ENCODE results near the gene ABCA5. TPM values are rescaled to one million over a fixed set of nuclear protein-coding genes. Genes with fewer than 3 reads are reported as not detected.

The ABCA5 gene
- polyA plus RNA-seq, 1 donor from 2014 or later: 91.7 TPM

DNA sequence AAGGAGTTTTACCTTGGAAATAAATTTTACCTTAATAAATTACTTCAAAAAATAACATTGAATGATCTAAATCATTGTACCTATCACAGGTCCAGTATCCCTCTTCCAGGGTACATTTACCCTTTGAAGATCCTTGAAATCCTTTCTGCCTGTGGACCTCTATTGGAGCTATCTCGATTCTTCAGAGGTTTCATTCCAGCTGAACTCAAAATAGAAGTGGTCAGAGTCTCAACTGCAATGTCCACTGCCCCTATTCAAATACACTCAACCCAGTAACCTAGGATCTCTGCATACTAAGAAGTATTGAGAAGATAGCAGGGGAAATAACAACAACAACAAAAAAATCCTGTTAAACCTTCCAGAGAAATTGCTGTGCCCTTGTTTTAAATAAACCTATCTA lies 9.3 kb downstream of the ABCA5 start:
- Histone ChIP-seq H3K9me2 (ENCODE audit: insufficient read depth, low read length) (no peaks in the 10 kb centered on the region), H3K4me2 (ENCODE audit: low read length) (no peak overlapping the region), H3F3A (ENCODE audit: insufficient read depth, low read length, poor library complexity, severe bottlenecking) (no peaks in the 10 kb centered on the region), H3K27ac (ENCODE audit: low read length) (no peak overlapping the region), H3K36me3 (ENCODE audit: insufficient read depth, low read length) (no peaks in the 10 kb centered on the region), H2AFZ (ENCODE audit: low read depth, low read length) (no peak overlapping the region), H3K9me3 (ENCODE audit: low read length) (no peaks in the 10 kb centered on the region), H3K79me2 (replicated peaks; ENCODE audit: insufficient read depth, low read length) (no peaks in the 10 kb centered on the region), H3K9ac (ENCODE audit: low read length) (no peak overlapping the region), H3K4me3 (ENCODE audit: low read length) (no peak overlapping the region), H3K27me3 (ENCODE audit: insufficient read depth, low read depth, low read length) (no peaks in the 10 kb centered on the region), H4K20me1 (ENCODE audit: insufficient read depth) (no peaks in the 10 kb centered on the region)
- no peak for TF ChIP-seq POLR2AphosphoS5 (IDR thresholded peaks at IDR 0.05)
- TF ChIP-seq TAF1 (IDR thresholded peaks at IDR 0.05; ENCODE audit: low read depth): no peak
- no peak for TF ChIP-seq MXI1 (conservative IDR thresholded peaks at IDR 0.05; ENCODE audit: poor library complexity, severe bottlenecking)
- TF ChIP-seq, protein P1, sequence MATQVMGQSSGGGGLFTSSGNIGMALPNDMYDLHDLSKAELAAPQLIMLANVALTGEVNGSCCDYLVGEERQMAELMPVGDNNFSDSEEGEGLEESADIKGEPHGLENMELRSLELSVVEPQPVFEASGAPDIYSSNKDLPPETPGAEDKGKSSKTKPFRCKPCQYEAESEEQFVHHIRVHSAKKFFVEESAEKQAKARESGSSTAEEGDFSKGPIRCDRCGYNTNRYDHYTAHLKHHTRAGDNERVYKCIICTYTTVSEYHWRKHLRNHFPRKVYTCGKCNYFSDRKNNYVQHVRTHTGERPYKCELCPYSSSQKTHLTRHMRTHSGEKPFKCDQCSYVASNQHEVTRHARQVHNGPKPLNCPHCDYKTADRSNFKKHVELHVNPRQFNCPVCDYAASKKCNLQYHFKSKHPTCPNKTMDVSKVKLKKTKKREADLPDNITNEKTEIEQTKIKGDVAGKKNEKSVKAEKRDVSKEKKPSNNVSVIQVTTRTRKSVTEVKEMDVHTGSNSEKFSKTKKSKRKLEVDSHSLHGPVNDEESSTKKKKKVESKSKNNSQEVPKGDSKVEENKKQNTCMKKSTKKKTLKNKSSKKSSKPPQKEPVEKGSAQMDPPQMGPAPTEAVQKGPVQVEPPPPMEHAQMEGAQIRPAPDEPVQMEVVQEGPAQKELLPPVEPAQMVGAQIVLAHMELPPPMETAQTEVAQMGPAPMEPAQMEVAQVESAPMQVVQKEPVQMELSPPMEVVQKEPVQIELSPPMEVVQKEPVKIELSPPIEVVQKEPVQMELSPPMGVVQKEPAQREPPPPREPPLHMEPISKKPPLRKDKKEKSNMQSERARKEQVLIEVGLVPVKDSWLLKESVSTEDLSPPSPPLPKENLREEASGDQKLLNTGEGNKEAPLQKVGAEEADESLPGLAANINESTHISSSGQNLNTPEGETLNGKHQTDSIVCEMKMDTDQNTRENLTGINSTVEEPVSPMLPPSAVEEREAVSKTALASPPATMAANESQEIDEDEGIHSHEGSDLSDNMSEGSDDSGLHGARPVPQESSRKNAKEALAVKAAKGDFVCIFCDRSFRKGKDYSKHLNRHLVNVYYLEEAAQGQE (IDR thresholded peaks at IDR 0.05; ENCODE audit: borderline replicate concordance): no peak
- TF ChIP-seq EP300 (conservative IDR thresholded peaks at IDR 0.05; ENCODE audit: poor library complexity, severe bottlenecking): no peak
- no peak for TF ChIP-seq RAD21 (conservative IDR thresholded peaks at IDR 0.05)
- TF ChIP-seq SMC3 (conservative IDR thresholded peaks at IDR 0.05; ENCODE audit: poor library complexity): no peak
- TF ChIP-seq, protein P2, sequence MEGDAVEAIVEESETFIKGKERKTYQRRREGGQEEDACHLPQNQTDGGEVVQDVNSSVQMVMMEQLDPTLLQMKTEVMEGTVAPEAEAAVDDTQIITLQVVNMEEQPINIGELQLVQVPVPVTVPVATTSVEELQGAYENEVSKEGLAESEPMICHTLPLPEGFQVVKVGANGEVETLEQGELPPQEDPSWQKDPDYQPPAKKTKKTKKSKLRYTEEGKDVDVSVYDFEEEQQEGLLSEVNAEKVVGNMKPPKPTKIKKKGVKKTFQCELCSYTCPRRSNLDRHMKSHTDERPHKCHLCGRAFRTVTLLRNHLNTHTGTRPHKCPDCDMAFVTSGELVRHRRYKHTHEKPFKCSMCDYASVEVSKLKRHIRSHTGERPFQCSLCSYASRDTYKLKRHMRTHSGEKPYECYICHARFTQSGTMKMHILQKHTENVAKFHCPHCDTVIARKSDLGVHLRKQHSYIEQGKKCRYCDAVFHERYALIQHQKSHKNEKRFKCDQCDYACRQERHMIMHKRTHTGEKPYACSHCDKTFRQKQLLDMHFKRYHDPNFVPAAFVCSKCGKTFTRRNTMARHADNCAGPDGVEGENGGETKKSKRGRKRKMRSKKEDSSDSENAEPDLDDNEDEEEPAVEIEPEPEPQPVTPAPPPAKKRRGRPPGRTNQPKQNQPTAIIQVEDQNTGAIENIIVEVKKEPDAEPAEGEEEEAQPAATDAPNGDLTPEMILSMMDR (IDR thresholded peaks at IDR 0.05; ENCODE audit: poor library complexity, severe bottlenecking): no peak
- no peak for TF ChIP-seq EZH2 (IDR thresholded peaks at IDR 0.05; ENCODE audit: borderline replicate concordance, insufficient read depth, low read length, poor library complexity, severe bottlenecking)

DNA sequence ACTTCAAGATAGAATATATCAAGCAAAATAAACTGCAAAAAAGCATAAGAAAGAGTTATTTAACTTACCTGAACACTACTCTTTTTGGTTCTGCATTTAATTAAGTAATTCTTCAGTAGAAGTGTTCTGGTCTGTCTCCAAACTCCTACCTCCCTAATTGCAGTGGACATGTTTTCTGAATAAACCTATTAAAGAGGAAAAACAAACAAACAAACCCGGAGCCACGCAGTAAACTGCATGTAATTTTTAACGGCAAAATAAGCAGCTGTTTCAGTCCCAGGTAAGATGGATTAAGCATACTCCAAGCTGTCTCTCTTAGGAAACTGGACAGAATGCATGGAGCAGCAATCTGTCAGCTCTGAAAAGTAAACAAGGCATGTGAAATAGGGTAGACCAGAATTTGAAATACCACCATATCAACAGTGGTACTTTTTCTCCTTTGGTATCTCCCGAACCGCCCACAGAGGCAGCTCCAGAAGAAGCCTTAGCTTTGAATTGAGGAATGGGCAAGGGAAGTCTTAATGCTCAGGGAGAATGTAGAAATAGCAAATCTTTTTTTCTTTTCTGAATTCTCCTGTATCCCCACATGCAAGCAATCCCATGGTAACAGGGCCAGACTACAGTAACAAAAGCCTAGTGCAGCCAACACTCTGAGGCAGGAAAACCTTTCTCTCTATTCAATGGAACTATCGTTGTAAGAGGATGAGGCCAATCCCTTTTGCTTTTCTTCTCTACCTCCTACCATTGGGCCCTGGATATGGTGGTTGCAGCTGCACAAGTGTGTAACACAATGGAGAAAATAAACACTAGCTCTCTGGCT lies 12.5 kb downstream of the ABCA5 start:
- no peak overlapping the region for H3K4me3 ChIP-seq (ENCODE audit: low read length)
- no peaks in the 10 kb centered on the region for H3K27me3 ChIP-seq (ENCODE audit: insufficient read depth, low read depth, low read length)
- TF ChIP-seq RAD21 (conservative IDR thresholded peaks at IDR 0.05) (no peak), POLR2AphosphoS5 (IDR thresholded peaks at IDR 0.05) (no peak), EZH2 (IDR thresholded peaks at IDR 0.05; ENCODE audit: borderline replicate concordance, insufficient read depth, low read length, poor library complexity, severe bottlenecking) (no peak), MXI1 (conservative IDR thresholded peaks at IDR 0.05; ENCODE audit: poor library complexity, severe bottlenecking) (no peak), TAF1 (IDR thresholded peaks at IDR 0.05; ENCODE audit: low read depth) (no peak), EP300 (conservative IDR thresholded peaks at IDR 0.05; ENCODE audit: poor library complexity, severe bottlenecking) (no peak), SMC3 (conservative IDR thresholded peaks at IDR 0.05; ENCODE audit: poor library complexity) (no peak)
- TF ChIP-seq, protein P2 (IDR thresholded peaks at IDR 0.05; ENCODE audit: poor library complexity, severe bottlenecking): no peak
- TF ChIP-seq, protein P1 (IDR thresholded peaks at IDR 0.05; ENCODE audit: borderline replicate concordance): no peak
- H4K20me1 ChIP-seq (ENCODE audit: insufficient read depth): no peaks in the 10 kb centered on the region
- H3K36me3 ChIP-seq (ENCODE audit: insufficient read depth, low read length): no peaks in the 10 kb centered on the region
- no peaks in the 10 kb centered on the region for H3F3A ChIP-seq (ENCODE audit: insufficient read depth, low read length, poor library complexity, severe bottlenecking)
- no peak overlapping the region for H3K27ac ChIP-seq (ENCODE audit: low read length)
- no peak overlapping the region for H3K9ac ChIP-seq (ENCODE audit: low read length)
- H2AFZ ChIP-seq (ENCODE audit: low read depth, low read length): no peak overlapping the region
- no peaks in the 10 kb centered on the region for H3K9me2 ChIP-seq (ENCODE audit: insufficient read depth, low read length)
- H3K4me2 ChIP-seq (ENCODE audit: low read length): no peak overlapping the region
- H3K79me2 ChIP-seq (replicated peaks; ENCODE audit: insufficient read depth, low read length): no peaks in the 10 kb centered on the region
- H3K9me3 ChIP-seq (ENCODE audit: low read length): no peaks in the 10 kb centered on the region
